Activated CD4-positive, alpha-beta T cell treated with anti-CD3 and anti-CD28 coated beads, Interleukin-2, amount 50 U/mL, for 24 hours (primary cell): ENCODE measurements around the gene EFCAB13.
"Not testable (repeated sequence)": the region's sequence is repeated elsewhere in the genome, so short reads cannot be mapped to it uniquely, and the experiment has no call there.

ENCODE experiments used
- DNase-seq, 2 donors: peaks; one replicate each; pipeline ENCODE4 v3.0.0-alpha.2; 2020; ENCODE audit warnings: low read depth in 1 of 2, low spot score in 1 of 2

Gene EFCAB13

DNA sequence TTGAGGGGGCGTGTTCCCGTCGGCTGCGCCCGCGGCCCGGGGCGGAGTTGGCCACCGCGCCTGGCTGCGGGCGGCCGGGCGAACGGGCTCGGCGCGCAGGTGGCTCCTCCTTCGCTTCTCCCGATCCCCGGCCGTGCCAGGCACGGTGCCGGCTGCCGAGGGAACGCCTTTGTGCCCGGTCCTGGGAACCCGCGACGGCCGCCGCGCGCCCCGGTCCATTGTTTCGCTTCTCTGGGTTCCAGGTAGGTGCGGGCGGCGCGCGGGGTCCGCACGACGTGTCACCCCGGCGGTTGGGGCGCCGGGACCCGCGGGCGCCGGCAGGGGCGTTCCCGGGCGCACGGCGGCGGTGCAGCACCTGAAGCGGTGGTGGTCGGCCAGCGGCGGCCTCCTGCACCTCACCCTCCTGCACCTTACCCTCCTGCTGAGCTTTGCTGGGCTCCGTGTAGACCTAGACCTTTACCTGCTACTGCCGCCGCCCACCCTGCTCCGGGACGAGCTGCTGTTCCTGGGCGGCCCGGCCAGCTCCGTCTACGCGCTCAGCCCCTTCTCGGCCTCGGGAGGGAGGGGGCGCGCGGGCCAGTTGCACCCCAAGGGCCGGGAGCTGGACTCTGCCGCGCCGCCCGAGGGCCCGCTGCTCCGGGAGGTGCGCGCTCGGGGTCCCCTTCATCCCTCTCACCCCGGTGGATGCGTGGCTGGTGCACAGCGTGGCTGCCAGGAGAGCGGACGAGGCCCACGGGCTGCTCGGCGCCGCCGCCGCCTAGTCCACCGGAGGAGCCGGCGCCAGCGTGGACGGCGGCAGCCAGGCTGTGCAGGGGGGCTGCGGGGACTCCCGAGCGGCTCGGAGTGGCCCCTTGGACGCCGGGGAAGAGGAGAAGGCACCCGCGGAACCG lies 99.9 kb downstream of the EFCAB13 start:
- no peak for DNase-seq

- DNase-seq, result not testable (repeated sequence)
Observed at GRCh38 chr17:47425233-47425632, 101.5 kb downstream of the EFCAB13 start.

GRCh38 chr17:47425887-47426635 lies 102.3 kb downstream of the EFCAB13 start:
- not testable (repeated sequence) for DNase-seq

- DNase-seq, result no peak
Observed at GRCh38 chr17:47427985-47428384, 104.2 kb downstream of the EFCAB13 start.

DNA sequence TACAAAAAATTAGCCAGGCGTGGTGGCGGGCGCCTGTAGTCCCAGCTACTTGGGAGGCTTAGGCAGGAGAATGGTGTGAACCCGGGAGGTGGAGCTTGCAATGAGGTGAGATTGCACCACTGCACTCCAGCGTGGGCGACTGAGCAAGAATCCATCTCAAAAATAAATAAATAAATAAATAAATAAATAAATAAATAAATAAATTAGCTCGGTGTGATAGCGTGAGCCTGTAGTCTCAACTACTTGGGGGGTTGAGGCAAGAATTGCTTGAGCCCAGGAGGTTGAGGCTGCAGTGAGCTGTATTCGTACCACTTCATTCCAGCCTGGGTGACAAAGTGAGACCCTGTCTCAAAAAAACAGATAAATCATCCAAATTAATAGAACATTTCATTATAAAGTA lies 108.5 kb downstream of the EFCAB13 start:
- DNase-seq, result not testable (repeated sequence)

GRCh38 chr17:47465165-47465564 lies 141.4 kb downstream of the EFCAB13 start:
- DNase-seq, result no peak

- not testable (repeated sequence) for DNase-seq
Observed at GRCh38 chr17:47466976-47467375, 143.2 kb downstream of the EFCAB13 start.

DNA sequence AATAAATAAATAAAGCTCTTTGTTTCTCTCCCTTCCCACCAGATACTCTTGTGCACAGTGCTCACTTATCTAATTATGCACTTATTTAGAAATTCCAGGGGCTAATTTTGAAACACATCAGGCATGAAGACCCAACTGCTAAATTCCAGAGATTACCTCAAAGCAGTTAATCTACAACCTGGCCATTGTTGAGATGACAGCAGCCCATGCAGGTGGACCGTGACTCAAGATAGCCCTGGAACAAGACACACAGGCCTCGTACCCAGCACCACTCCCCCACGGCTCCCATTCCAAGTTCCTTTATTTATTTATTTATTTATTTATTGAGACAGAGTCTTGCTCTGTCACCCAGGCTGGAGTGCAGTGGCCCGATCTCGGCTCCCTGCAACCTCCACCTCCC lies 147.1 kb downstream of the EFCAB13 start:
- no peak for DNase-seq

DNA sequence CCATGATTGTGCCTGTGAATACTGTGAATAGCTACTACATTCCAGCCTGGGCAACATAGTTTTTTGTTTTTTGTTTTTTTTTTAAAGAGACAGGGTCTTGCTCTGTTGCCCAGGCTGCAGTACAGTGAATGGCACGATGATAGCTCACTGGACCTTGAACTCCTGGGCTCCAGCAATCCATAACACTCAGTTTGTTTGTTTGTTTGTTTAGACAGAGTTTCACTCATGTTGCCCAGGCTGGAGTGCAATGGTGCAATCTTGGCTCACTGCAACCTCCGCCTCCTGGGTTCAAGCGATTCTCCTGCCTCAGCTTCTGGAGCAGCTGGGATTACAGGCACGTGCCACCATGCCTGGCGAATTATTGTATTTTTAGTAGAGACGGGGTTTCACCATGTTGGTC lies 148.3 kb downstream of the EFCAB13 start:
- DNase-seq, result not testable (repeated sequence)
